HTERT RPE-1 (cell line): ENCODE data around the gene PRR36.
"Not testable (repeated sequence)": the region's sequence is repeated elsewhere in the genome, so short reads cannot be mapped to it uniquely, and the experiment has no call there.

Experiments used
- in situ Hi-C: fragments of 300-500 bp; cut with MboI; formaldehyde crosslinking; loops from 4 replicates; pipeline ENCODE4 v1.14.3; 2020; ENCODE audit warnings: low sequenced_read_pairs

PRR36 gene

DNA sequence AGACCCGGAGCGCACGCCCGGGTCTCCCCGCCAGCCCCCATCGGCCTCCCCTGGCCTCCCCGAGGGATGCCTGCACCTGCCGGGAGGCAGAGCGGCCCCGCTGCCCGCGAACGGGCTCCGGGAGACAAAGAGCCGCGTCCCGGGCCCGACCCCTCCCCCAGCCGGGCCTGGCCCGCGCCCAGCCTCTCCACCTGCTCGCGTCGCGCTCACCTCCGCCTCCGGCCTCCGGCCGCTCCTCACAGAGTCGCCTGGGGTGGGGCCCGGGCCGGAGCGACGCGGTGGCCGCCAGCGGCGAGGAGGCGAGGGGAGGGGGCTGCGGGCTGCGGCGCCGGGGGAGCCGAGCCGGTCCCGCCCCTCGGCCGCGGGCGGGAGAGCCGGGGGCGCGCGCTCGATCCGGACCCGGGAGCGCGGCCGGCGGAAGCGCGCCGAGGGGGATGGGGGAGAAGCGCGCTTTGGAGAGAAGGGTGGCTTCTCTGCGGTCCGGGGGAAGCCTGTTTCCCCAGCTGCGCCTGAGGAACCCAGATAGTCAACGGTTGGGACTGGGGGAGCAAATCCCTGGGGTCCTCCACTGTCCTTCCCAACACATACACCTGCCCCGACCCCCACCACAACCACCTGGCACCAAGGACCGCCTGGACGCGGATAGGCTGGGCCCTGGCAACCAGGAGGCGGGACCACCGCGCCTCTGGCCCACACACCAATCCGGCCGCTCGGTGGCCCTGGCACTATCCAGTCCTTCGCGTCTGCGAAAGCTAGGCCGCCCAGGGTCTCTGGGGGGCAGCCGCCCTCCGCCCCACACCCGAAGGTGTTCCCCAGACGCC is at the start of gene PRR36:
Gene PRR36 (minus strand): TSS at position 315 of the 821 bp plus-strand sequence. CDS start 701 bp downstream, outside the sequence.
- in situ Hi-C loops, result no loop called here

DNA sequence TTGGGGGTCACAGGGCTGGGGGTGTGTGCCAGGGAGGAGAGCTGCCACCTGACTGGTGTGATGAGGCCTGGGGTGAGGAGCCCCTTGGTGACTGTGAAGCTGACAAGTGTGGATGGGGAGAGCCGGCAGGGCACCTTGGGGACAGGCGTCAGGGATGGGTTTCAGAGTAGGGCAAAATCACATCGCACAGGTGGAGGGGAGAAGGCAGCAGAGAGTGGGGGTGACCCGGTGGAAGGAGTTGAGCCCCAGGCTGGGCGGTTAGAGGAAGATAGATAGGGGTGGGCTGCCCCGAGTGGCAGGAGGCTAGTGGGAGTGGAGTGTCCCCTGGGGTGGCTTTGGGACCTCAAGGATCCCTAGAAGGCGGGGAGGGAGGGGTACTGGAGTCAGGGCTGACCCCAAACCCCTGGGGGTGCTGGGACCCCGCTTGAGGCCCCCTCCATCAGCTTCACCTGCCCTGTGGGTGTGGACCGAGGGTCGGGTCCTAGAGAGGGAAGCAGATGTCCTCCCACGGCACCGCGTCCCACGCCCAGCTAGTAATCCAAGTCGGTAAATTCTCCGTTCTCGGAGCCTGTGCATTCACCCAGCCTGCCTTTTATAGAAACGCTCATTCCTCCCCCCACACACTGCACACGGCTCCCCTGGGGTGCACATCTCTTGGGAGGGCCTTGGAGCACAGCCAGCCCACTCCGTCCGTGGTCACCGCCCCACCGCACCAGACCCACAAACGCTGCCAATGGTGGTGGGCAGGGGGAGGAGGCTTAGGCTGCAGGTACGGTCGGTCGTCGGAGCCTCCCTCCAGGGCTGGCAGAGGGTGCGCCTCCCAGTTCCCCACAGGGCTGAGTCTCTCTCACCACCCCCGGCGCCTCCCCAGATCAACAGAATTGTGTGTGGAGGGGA is 49.4 kb upstream of the PRR36 start:
- in situ Hi-C loops, result no loop called here

DNA sequence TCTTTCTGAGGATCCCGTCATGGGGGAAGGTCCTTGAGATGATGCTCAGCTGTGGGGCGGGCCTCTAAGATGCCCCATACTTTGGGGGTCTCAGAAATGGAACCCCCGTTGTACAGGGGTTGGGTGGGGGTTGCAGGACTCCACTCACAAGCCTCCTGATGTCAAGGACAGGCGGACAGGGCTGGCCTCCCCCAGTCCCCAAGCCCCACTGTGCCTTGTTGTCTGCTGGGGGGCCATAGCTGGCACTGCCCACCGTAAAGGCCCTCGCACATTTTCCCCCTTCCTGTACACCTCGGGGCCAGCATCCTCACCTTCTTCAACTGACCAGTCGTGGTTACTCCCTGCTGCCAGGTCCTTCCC is 48.6 kb upstream of the PRR36 start:
- in situ Hi-C loops, result no loop called here

DNA sequence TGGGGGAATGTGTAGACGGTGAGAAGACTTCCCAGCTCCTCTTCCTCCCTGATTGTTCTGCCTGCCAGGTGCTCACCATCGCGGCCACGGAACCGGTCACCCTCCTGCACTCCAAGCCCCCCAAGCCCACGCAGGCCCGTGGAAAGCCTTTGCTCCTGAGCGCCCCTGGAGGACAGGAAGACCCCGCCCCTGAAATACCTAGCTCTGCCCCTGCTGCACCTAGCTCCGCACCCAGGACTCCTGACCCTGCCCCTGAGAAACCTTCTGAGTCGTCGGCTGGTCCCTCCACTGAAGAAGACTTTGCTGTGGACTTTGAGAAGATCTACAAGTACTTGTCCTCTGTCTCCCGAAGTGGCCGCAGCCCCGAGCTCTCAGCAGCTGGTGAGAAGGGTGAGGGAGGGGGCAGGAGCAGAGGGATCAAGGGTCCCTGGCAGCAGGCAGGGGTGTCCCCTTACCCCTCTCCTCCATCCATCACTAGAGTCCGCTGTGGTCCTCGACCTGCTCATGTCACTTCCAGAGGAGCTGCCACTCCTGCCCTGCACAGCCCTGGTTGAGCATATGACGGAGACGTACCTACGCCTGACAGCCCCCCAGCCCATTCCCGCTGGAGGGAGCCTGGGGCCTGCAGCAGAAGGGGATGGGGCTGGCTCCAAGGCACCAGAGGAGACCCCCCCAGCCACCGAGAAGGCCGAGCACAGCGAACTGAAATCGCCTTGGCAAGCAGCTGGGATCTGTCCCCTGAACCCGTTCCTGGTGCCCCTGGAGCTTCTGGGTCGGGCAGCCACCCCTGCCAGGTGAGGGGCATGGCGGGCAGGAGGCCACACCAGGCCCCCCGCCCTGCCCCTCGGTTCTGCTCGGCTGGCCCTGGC is 48.0 kb upstream of the PRR36 start:
- in situ Hi-C loops, result no loop called here

DNA sequence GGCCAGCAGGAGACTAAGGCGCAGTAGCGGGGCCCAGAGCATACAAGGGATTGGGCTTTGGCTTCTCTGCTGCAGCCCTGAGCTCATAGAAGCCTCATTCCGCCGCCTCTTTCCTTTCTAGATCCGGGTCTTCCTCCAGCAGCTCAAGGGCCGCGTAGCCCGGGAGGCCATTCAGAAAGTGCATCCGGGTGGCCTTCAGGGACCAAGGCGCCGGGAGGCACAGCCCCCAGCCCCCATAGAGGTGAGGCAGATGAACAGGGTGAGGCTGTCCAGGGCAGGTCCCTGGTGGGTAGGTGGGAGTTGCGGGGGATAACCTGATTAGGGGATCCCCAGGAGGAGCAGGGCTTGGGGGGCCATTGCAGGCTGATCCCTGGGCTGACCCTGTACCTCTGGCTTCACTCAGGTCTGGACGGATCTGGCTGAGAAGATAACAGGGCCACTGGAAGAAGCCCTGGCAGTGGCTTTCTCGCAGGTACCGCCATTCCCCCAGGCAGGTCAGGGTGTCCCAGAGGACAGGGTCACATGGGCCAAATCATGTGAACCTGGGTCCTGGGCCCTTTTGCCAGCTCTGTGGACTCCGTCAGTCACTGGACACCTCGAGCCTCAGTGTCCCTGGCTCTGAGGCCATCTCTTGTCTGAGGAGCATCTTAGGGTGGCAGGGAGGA is 47.2 kb upstream of the PRR36 start:
- in situ Hi-C loops, result no loop called here

DNA sequence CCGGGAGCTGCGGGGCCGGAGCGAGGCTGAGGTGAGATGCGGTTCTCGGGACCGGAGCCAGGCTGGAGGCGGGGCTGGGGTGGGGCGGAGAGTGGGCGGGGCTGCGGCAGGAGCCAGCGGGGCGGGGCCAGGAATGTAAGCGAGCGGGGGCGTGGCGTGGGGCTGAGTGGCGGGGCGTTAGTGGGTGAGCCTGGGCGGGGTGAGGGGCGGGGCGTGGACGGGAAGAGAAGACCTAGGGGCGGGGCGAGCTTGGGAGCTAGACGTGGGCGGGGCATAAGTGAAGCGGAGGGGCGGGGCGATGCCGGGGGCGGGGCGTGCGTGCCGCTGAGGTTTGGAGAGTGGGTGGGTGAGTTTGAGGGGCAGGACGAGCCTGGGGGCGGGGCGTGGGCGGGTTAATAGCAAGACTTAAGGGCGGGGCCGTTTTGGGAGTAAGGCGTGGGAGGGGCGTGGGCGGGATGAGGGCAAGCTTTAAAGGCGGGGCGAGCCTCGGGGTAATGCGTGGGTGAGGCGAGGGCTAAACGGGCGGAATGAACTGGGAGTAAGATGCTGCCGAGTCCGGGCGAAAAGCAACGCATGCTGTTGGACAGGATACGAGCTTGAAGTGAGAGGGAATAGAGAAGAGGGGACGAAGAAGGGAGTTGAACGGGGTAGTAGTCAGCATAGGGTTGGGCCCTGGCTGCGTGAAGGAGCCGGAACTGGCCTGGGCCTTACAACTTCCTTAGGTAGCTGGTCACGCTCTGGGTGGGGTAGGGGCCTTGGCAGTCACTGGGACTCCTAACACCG is 46.5 kb upstream of the PRR36 start:
- in situ Hi-C loops, result no loop called here

DNA sequence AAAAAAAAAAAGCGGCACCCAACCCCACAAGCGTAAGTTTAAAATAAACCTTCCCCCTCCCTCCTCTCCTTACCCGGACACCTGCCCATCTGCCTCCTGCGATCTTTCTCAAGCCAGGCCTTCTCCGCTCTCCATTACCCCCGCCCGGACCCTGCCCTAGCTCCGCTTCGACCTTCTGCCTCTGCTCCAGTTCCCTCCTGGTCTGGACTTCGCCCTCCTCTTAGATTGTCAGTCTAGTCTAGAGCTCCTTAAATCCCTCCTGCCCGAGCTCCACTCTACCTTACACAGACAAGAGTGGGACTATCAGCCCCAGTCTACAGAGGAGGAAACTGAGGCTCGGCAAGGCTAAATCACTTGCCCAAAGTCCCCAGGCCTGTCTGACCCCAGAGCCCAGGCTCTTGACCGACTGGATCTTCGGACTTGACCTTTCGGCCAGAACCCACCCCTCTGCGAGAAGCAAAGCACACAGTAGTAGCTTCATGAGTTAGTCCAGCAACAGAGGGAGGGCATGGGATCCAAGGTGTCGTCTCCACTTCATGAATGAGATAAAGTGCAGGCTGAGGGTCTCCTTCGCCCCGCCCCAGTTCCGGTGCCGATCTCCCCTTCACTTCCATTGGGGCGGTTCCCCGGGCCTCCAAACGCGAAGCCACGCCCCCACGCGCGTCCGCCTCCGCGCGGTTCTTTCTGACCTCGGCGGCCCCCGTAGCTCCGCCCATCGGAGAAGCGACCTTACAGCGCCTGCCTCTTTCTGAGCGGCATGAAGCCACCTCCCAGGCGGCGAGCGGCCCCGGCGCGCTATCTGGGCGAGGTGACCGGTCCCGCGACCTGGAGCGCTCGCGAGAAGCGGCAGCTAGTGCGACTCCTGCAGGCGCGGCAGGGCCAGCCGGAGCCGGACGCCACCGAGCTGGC is 45.7 kb upstream of the PRR36 start, which contains the start of gene SNAPC2:
Gene SNAPC2 (plus strand): TSS at position 729 of the 909 bp plus-strand sequence. CDS start 29 bp downstream, at position 758.
- in situ Hi-C loops, result no loop called here

DNA sequence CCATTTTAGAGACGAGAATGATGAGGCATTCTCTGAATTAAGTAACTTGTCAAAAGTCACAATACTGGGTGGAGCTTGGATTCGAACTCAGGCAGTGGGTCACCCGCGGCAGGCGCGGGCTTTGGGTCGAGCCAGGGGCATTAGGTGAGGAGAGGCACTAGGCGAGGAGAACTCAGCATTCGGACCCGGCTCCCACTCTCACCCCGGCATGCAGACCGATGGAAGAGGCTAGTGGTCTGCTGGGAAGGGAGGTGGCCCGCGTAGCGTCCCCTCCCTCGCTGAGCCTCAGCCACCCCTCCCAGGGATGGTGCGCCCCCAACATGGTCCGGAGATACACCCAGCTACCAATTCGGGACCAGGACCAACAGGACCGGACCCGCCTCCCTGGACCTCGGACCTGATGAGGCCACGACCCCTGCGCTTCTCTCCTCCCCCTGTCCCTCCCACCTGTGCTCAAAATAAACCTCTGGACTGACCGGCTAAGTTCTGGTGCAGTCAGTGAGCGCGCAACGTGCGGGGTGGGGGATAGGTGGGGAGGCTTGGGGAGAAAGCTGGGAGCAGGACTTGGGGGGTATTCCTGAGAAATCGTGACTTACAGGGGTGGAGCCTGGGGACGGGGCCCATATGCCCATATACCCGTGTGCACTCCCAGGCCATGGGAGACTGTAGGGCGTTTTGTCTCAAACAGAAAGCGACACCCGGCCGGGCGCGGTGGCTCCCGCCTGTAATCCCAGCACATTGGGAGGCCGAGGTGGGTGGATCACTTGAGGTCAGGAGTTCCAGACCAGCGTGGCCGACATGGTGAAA is 44.6 kb upstream of the PRR36 start:
- in situ Hi-C loops, result no loop called here

DNA sequence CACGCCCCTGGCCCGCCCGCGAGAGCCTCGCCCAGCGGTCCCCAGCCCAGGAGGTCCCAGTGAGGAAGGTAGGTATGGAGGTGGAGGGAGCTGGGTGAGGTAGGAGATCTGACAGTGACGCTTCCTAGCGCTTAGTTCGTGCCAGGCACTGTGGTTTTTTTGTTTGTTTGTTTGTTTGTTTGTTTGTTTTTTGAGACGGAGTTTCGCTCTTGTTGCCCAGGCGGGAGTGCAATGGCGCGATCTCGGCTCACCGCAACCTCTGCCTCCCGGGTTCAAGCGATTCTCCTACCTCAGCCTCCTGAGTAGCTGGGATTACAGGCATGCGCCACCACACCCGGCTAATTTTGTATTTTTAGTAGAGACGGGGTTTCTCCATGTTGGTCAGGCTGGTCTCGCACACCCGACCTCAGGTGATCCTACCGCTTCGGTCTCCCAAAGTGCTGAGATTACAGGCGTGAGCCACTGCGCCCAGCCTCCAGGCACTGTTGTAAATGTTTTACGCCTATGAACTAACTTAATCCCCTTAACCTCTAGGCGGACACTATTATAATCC is 43.9 kb upstream of the PRR36 start:
- in situ Hi-C loops, result not testable (repeated sequence)

DNA sequence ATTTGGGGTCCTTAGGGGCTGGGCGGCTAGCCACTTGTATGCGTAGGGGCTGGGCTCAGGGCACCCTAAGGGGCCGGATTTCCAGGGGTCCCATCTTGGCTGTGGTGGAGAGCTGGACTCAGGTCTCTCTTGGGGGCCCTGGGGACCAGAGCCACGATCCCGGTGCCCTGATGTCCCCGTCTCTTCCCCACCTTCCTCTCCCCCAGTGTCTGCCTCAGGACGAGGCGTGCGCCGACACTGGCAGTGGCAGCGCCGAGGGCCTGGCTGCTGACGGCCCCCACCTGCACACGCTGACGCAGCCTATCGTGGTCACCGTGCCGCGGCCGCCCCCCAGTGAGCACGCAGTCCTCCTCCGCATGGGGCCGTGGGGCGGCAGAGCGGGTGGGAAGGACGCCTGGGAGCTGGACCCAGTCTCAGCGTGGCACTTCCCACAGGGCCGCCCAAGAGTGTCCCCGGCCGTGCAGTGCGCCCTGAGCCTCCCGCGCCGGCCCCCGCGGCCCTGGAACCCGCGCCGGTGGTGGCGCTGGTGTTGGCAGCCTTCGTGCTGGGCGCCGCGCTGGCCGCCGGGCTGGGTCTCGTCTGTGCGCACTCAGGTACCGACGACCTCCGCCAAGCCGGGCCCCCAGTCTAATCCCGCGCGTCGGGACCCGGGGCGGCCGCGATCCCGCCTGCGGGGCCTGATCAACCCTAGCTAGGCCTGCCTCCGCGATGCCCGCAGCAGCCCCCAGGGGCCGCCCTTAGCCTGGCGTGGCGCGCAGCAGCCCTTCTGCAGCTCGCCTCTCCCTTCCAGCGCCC is 43.3 kb upstream of the PRR36 start:
- in situ Hi-C loops, result no loop called here

DNA sequence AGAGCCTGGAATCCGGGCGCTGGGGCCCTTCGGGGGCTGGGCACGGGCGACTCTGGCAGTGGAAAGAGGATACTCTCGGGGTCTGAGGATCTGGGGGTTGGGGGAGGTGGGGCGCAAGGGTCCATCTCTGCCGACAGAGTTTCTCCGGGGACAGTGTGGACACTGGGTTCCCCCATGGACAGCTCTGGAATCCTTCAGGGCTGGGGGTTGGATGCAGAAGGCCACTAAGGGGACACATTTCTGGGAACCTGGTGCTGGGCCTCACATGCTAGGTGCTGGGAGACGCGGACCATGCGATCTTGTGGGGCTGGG is 42.7 kb upstream of the PRR36 start:
- in situ Hi-C loops, result no loop called here

DNA sequence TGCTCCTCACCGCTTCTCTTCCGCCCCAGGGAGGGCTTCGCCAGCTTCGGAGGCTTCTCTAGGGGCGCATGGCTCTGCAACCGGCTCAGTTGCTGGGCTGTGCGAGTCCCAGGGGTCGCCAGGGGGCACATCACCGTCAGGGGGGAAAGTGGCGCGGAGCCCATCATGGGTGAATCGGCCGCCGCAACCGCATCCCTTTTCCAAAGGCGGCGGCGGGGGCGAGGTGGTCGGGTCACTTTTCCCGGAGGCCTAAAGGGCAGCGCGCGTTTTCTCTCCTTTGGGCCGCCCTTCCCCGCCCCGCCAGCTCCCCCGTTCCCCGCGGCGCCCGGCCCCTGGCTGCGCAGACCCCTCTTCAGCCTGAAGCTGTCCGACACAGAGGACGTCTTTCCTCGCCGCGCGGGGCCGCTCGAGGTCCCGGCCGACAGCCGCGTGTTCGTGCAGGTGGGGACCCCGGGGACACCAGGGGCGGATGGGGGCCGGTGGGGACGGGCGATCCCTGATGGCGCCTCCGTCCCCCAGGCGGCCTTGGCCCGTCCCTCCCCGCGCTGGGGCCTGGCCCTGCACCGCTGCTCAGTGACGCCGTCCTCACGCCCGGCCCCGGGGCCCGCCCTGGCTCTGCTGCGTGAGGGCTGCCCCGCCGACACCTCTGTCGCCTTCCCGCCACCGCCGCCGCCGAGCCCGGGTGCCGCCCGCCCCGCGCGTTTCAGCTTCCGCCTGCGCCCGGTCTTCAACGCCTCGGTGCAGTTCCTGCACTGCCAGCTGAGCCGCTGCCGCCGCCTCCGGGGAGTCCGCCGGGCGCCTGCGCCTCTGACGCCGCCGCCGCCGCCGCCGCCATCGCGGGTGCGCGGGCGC is 42.1 kb upstream of the PRR36 start:
- in situ Hi-C loops, result no loop called here

DNA sequence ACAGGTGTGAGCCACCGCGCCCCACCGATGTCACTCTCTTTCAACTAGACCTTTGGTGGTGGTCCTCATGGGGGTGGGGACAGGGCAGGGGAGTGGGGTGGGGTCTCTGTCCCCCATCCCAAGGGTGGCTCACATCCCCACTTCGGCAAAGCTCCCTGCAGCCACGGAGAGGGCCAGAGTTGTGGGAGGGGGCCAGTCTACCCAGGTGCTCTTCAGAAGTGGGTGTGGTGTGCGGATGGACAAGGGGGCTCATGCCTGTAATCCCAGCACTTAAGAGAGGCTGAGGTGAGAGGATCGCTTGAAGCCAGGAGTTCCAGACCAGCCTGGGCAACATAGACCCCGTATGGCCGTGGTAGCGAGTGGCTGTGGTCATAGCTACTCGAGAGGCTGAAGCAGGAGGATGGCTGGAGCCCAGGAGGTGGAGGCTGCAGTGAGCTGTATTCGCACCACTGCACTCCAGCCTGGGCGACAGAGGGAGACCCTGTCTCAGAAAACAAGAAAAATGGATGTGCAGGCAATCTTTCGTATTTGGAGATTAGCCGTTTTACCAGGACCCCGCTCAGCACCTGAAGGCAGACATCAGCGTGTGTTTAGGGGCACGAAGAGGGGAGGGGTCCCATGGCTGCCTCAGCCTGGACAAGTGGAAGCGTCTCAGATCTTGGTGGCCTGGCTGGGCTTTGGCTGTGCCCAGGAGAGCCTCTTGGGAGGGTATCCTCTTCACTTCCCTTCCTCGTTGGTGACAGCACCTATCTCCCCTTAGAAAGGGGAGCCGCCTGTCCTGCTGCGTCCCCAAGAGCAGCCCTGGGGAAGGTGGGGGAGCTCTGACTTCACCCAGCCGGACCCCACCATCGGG is 41.3 kb upstream of the PRR36 start:
- in situ Hi-C loops, result no loop called here

DNA sequence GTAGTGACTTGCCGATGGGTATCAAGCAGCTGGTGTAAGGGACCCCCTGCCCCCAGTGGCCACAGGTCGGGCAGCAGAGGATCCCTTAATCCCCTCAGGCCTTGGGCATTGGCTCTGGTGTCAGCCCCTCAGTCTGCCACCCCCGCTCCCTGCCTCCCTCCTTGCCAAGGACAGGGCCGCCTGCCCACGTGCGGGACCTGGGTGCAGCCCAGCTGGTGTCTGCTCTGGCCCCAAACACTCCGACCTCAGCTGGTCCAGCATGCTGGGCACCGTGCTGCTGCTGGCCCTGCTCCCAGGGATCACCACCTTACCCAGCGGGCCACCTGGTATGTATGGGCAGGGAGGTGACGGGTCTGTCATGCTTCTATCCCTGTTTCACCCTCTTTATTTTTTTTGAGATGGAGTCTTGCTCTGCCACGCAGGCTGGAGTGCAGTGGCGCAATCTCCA is 40.4 kb upstream of the PRR36 start, which contains the start of gene TGFBR3L:
Gene TGFBR3L (plus strand): TSS at position 233 of the 448 bp plus-strand sequence.
- in situ Hi-C loops, result no loop called here

DNA sequence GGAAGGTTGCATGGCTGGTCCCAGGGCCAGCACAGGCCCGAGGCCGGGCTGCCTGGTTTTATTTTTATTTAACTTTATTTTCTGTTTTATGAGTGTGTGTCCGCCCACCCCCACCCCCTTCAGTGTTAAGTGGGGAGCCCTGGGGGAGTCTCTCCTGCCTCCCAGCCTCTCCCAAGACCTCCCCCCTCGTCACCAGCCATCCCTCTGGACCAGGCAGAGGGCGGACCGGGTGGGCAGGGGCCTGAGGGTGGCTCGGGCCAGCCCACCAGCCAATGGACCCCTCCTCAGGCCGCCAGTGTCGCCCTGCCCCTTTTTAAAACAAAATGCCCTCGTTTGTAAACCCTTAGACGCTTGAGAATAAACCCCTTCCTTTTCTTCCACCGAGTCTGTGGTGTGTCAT is 39.9 kb upstream of the PRR36 start:
- in situ Hi-C loops, result no loop called here
